Rectal smooth muscle tissue (tissue), 1 donor: ENCODE data around the gene EXOC3L2.

ENCODE experiments used
- H3K27ac ChIP-seq: one replicate; pipeline ENCODE4 v1.7.0; 2013; ENCODE audit warnings: low read depth, low read length, inconsistent platforms
- H3K27me3 ChIP-seq: one replicate; pipeline ENCODE4 v1.7.0; 2013; ENCODE audit warnings: low read length; ENCODE audit not compliant: control insufficient read depth, insufficient read depth
- H3K36me3 ChIP-seq: one replicate; pipeline ENCODE4 v1.7.0; 2013; ENCODE audit warnings: low read length; ENCODE audit not compliant: control insufficient read depth, insufficient read depth
- H3K4me1 ChIP-seq: one replicate; pipeline ENCODE4 v1.7.0; 2013; ENCODE audit warnings: low read length; ENCODE audit not compliant: control insufficient read depth, insufficient read depth
- H3K4me3 ChIP-seq: one replicate; pipeline ENCODE4 v1.7.0; 2013; ENCODE audit warnings: low read length
- H3K9ac ChIP-seq: one replicate; pipeline ENCODE4 v1.7.0; 2013; ENCODE audit warnings: low read length

EXOC3L2 gene

GRCh38 chr19:45245334-45245787 is at the start of gene EXOC3L2:
TSS of gene EXOC3L2 (minus strand) at chr19:45245407. CDS start at chr19:45239045, 6,362 bp downstream.
- Histone ChIP-seq H3K36me3 (no peaks in the 10 kb centered on the region), H3K4me3 (no peak within 1 kb of the TSS), H3K4me1 (peaks cover 2% of the 10 kb centered on the region), H3K9ac (no peak within 1 kb of the TSS), H3K27ac (no peak within 1 kb of the TSS), H3K27me3 (no peaks in the 10 kb centered on the region)

- Histone ChIP-seq H3K27me3 (no peaks in the 10 kb centered on the region), H3K4me3 (no peak overlapping the region), H3K9ac (no peak overlapping the region), H3K36me3 (peaks cover 10% of the 10 kb centered on the region), H3K27ac (no peak overlapping the region), H3K4me1 (no peaks in the 10 kb centered on the region)
These were observed 49.3 kb upstream of the EXOC3L2 start for GRCh38 chr19:45294291-45295029.

- Histone ChIP-seq H3K27ac (no peak overlapping the region), H3K9ac (no peak overlapping the region), H3K27me3 (no peaks in the 10 kb centered on the region), H3K4me1 (no peaks in the 10 kb centered on the region), H3K4me3 (no peak overlapping the region), H3K36me3 (peaks cover 10% of the 10 kb centered on the region)
These were observed 48.5 kb upstream of the EXOC3L2 start for GRCh38 chr19:45293682-45294081.

GRCh38 chr19:45291834-45292233 is 46.6 kb upstream of the EXOC3L2 start:
- no peak overlapping the region for H3K9ac ChIP-seq
- peaks cover 10% of the 10 kb centered on the region for H3K36me3 ChIP-seq
- H3K27me3 ChIP-seq = no peaks in the 10 kb centered on the region
- no peak overlapping the region for H3K27ac ChIP-seq
- H3K4me3 ChIP-seq = no peak overlapping the region
- no peaks in the 10 kb centered on the region for H3K4me1 ChIP-seq

DNA sequence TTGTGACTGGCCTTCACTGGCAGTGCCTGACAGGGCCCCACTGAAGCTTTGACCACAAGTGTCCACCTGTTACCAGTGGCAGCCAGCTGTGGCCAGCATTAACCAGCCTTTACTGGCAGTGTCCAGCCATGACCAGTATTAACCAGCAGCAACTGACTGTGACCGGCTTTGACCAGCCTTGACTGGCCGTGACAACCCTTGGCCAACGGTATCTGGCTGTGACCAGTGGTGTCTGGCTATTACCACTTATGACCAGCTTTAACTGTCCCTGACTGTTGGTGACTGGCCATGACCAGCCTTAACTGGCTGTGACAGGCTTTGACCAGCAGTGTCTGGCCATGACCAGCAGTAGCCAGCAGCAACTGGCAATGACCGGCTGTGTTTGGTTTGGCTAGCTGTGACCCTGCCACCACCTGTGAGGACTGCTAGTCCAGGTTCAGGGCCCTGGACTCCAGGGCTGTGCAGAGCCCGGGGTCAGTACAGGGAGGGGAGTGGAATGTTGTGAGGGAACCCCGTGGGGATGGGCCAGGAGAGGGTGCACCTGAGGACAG is 45.2 kb upstream of the EXOC3L2 start:
- Histone ChIP-seq H3K9ac (no peak overlapping the region), H3K4me3 (no peak overlapping the region), H3K36me3 (peaks cover 10% of the 10 kb centered on the region), H3K27ac (no peak overlapping the region), H3K4me1 (no peaks in the 10 kb centered on the region), H3K27me3 (no peaks in the 10 kb centered on the region)

- Histone ChIP-seq H3K4me1 (no peaks in the 10 kb centered on the region), H3K27ac (no peak overlapping the region), H3K27me3 (no peaks in the 10 kb centered on the region), H3K36me3 (peaks cover 3% of the 10 kb centered on the region), H3K9ac (no peak overlapping the region), H3K4me3 (no peak overlapping the region)
These were observed 38.3 kb upstream of the EXOC3L2 start for GRCh38 chr19:45283443-45284033.

- no peaks in the 10 kb centered on the region for H3K4me1 ChIP-seq
- no peak overlapping the region for H3K27ac ChIP-seq
- no peaks in the 10 kb centered on the region for H3K27me3 ChIP-seq
- no peak overlapping the region for H3K4me3 ChIP-seq
- no peak overlapping the region for H3K9ac ChIP-seq
- H3K36me3 ChIP-seq = peaks cover 6% of the 10 kb centered on the region
These were observed 35.3 kb upstream of the EXOC3L2 start for GRCh38 chr19:45280471-45280961.

DNA sequence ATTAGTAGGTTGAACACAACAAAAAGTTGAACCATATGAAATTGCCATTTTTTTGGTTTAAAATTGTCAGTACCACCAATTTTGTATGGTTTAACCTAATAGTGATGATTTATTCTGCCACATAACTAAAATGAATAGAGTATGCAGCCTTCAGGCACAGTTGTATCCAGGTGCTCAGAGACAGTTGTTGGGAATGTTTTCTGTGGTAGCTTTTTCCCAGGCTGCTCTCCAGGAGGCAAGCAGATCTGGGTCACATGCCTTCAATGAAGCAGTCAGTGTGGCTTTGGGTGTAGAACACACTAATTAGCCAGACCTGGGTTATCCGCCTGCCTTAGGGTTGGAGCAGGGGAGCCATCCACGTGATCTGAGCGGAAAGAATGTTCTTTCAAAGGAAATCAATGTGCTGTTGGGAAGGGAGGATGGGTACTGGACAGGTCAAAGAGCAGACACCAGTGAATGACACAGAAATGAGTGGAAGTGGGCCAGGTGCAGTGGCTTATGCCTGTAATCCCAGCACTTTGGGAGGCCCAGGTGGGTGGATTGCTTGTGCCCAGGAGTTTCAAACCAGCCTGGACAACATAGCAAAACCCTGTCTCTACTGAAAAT is 34.5 kb upstream of the EXOC3L2 start:
- Histone ChIP-seq H3K27me3 (no peaks in the 10 kb centered on the region), H3K9ac (no peak overlapping the region), H3K36me3 (peaks cover 6% of the 10 kb centered on the region), H3K27ac (no peak overlapping the region), H3K4me1 (no peaks in the 10 kb centered on the region), H3K4me3 (no peak overlapping the region)

GRCh38 chr19:45278087-45278486 is 32.9 kb upstream of the EXOC3L2 start:
- no peaks in the 10 kb centered on the region for H3K27me3 ChIP-seq
- H3K9ac ChIP-seq = no peak overlapping the region
- H3K4me1 ChIP-seq = no peaks in the 10 kb centered on the region
- no peak overlapping the region for H3K27ac ChIP-seq
- peaks cover 9% of the 10 kb centered on the region for H3K36me3 ChIP-seq
- no peak overlapping the region for H3K4me3 ChIP-seq

DNA sequence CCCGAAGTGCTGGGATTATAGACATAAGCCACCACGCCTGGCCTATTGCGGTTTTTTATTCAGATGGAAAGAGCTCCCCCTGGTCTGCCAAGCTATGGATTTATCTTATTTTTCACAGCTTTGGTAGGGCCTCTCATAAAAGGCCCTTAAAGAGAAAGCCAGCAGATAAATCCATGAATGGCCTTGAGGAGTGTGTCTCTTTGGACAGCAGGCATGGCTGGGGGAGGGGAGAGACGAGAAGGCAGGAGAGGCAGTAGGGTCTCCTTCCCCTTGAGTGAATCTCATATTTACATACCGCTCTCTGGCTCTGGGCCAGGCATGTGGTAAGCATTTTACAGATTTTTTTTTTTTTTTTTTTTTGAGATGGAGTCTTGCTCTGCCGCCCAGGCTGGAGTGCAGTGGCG is 31.1 kb upstream of the EXOC3L2 start:
- peaks cover 12% of the 10 kb centered on the region for H3K36me3 ChIP-seq
- H3K9ac ChIP-seq = no peak overlapping the region

DNA sequence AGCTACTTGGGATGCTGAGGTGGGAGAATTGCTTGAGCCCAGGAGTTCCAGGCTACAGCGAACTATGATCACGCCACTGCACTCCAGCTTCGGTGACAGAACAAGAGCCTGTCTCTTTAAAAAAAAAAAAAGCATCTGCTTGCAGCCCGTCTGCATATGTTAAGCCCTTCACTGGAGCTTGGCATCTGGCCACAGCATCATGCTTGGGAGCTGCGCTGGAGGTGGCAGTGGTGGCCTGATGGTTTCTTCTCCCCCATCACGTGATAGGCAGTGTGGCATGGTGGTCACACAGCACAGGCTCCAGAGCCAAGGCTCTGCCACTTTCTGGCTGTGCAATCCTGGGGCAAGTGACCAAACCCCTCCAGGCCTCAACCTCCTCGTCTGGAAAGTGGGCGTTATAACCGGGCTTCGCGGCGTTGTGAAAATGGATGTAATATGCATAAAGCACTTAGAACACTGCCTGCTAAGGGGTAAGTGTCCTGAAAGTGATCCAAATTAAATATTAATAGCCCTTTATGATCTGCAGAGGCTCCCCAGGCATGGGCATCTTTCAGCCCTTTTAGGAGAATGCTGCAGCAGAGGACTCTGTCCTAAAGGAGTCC is 30.3 kb upstream of the EXOC3L2 start:
- Histone ChIP-seq H3K4me3 (no peak overlapping the region), H3K27ac (no peak overlapping the region), H3K4me1 (no peaks in the 10 kb centered on the region), H3K9ac (no peak overlapping the region), H3K36me3 (peaks cover 14% of the 10 kb centered on the region), H3K27me3 (no peaks in the 10 kb centered on the region)

More for the DNA sequence above, 31.1 kb upstream of the EXOC3L2 start:
- Histone ChIP-seq H3K4me3 (no peak overlapping the region), H3K4me1 (no peaks in the 10 kb centered on the region), H3K27ac (no peak overlapping the region), H3K27me3 (no peaks in the 10 kb centered on the region)

- Histone ChIP-seq H3K9ac (no peak overlapping the region), H3K36me3 (peaks cover 13% of the 10 kb centered on the region), H3K27me3 (no peaks in the 10 kb centered on the region), H3K27ac (no peak overlapping the region), H3K4me1 (no peaks in the 10 kb centered on the region), H3K4me3 (no peak overlapping the region)
These were observed 28.3 kb upstream of the EXOC3L2 start for GRCh38 chr19:45273521-45273855.
